Panc1 (cell line): Measurements from ENCODE around the gene SIPA1L2. TPM values are rescaled to one million over a fixed set of nuclear protein-coding genes. Genes with fewer than 3 reads are reported as not detected.
"Not testable (repeated sequence)": the region's sequence is repeated elsewhere in the genome, so short reads cannot be mapped to it uniquely, and the experiment has no call there.

Source experiments
- ATAC-seq: fragments of 200-7000 bp; cut with Tn5 transposase; 2 replicates; pipeline ENCODE4 v1.9.1; 2020; ENCODE audit warnings: mild to moderate bottlenecking, moderate library complexity
- BruUV-seq: library from RNA; stranded (reverse); fragments of 400-500 nt; replicated peaks from 2 replicates; lab custom pipeline; 2021; lab: Mats Ljungman, UMichigan
- CTCF ChIA-PET: fragments of 300-600 bp; sonication (Branson Sonifier 250); formaldehyde crosslinking; loops from one replicate; lab custom pipeline; 2022; ENCODE audit warnings: antibody characterized with exemption; lab: Charles Lee
- POLR2A ChIA-PET: fragments of 300-600 bp; sonication (Branson Sonifier 250); formaldehyde crosslinking; loops from one replicate; lab custom pipeline; 2022; ENCODE audit warnings: antibody characterized with exemption; lab: Charles Lee
- DNase-seq: peaks from one replicate; pipeline ENCODE4 v3.0.0-alpha.2; 2010; ENCODE audit warnings: low read depth, low spot score
- H3K27ac ChIP-seq: 2 replicates; pipeline ENCODE4 v1.5.1; 2011; ENCODE audit warnings: mild to moderate bottlenecking, low read length, inconsistent platforms
- H3K27me3 ChIP-seq: fragments of 200-500 bp; sonication (Bioruptor generic); 2 replicates; pipeline ENCODE4 v1.6.0; 2014; ENCODE audit warnings: low read length, inconsistent platforms; ENCODE audit not compliant: control insufficient read depth, insufficient read depth
- H3K36me3 ChIP-seq: fragments of 200-500 bp; sonication (Bioruptor generic); 2 replicates; pipeline ENCODE4 v1.5.1; 2014; ENCODE audit warnings: inconsistent platforms, mild to moderate bottlenecking, low read length, moderate library complexity; ENCODE audit not compliant: control insufficient read depth, insufficient read depth
- H3K4me1 ChIP-seq: 2 replicates; pipeline ENCODE4 v1.5.1; 2011; ENCODE audit warnings: inconsistent platforms, mild to moderate bottlenecking, low read length, moderate library complexity; ENCODE audit not compliant: control insufficient read depth, insufficient read depth
- H3K4me3 ChIP-seq, 2 experiments: 2 replicates each; pipeline ENCODE4 v1.5.1; 2011 to 2012; ENCODE audit warnings: low read depth in 2 of 2, low read length in 2 of 2, mild to moderate bottlenecking in 2 of 2, inconsistent platforms in 1 of 2, moderate library complexity in 1 of 2
- H3K9me3 ChIP-seq: fragments of 200-500 bp; sonication (Bioruptor generic); 2 replicates; pipeline ENCODE4 v1.5.1; 2014; ENCODE audit warnings: low read depth, mild to moderate bottlenecking, inconsistent platforms, low read length, moderate library complexity; ENCODE audit not compliant: control insufficient read depth, insufficient read depth
- CTCF ChIP-seq: fragments of 450-650 bp; IDR thresholded peaks from 2 replicates; pipeline ENCODE4 v1.5.1; 2017; ENCODE audit warnings: mild to moderate bottlenecking
- POLR2AphosphoS5 ChIP-seq: IDR thresholded peaks from 2 replicates; pipeline ENCODE4 v1.6.1; 2012; ENCODE audit warnings: mild to moderate bottlenecking, low read depth, low read length, moderate library complexity
- TCF7L2 ChIP-seq: IDR thresholded peaks from 2 replicates; pipeline ENCODE4 v1.6.1; 2011; ENCODE audit warnings: mild to moderate bottlenecking, low read depth, low read length, inconsistent platforms
- in situ Hi-C: cut with HindIII; loops from 2 replicates; pipeline ENCODE4 v1.10.0; 2016; ENCODE audit warnings: low sequenced_read_pairs, low pct_unique_long_range_greater_than_20kb
- intact Hi-C: fragments of 100-400 bp; cut with micrococcal nuclease; formaldehyde crosslinking; loops from one replicate; pipeline ENCODE4 v1.10.0; 2022; ENCODE audit not compliant: unreplicated experiment
- total RNA-seq: library from RNA; stranded (reverse); gene quantifications from one replicate; pipeline ENCODE4 v1.2.1, GENCODE V29; 2021; ENCODE audit not compliant: unreplicated experiment

The SIPA1L2 gene
- total RNA-seq, 1 experiment from 2014 or later: 5.2 TPM

DNA sequence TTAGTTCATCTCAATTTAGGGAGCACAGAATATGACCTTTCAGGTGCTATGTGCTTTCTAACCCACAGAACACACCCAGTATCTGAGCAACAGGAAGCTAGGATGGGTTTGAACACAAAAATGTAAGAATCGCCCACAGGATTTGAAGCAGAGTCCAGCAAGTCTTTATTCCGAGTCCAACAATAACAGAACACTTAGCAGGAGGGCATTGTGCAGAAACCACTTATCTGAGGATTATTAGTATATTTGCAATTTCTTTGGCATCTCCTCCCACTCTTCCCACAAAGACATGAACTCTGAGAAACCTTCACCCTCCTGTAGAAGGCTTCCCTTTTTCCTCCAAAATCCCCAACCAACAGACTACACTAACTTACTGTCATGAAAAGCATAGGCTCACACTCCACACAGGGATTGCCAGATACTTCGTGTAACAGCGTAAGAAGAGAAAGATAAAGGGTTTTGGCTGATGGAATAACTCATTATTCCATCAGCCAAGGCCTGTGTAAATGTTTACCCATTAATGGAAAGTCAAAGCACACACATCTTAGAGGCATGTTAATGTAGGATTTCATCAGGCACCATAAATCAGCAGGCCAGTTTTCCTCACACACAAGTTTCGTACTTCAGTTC is 16.1 kb downstream of the SIPA1L2 start:
- H3K4me3 ChIP-seq: no peak overlapping the region
- peak overlapping the region; percentile 59; the same call in 1 of the 2 replicates for H3K27ac ChIP-seq
- ChIA-PET CTCF (no interaction called here), POLR2A (no interaction called here)
- no peaks in the 10 kb centered on the region for H3K36me3 ChIP-seq
- BruUV-seq: no TSS peak
- intact Hi-C loops: no loop called here
- TF ChIP-seq TCF7L2 (peak; percentile 78), CTCF (no peak)
- no peaks in the 10 kb centered on the region for H3K9me3 ChIP-seq
- H3K4me1 ChIP-seq: peaks cover 2% of the 10 kb centered on the region
- no peak for ATAC-seq
- H3K27me3 ChIP-seq: no peaks in the 10 kb centered on the region
- in situ Hi-C loops: no loop called here
- no peak for DNase-seq

DNA sequence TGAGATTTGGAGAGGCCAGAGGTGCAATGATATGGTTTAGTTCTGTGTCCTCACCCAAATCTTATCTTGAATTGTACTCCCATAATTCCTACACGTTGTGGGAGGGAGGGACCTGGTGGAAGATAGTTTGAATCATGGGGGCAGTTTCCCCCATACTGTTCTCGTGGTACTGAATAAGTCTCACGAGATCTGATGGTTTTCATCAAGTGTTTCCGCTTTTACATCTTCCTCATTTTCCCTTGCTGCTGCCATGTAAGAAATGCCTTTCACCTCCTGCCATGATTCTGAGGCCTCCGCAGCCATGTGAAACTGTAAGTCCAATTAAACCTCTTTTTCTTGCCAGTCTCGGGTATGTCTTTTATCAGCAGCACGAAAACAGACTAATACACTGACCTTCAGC is 17.1 kb downstream of the SIPA1L2 start:
- POLR2A ChIA-PET, BruUV-seq, intact Hi-C loops, H3K4me1 ChIP-seq, H3K27ac ChIP-seq, H3K9me3 ChIP-seq, H3K4me3 ChIP-seq, H3K27me3 ChIP-seq, ATAC-seq, H3K36me3 ChIP-seq, in situ Hi-C loops, CTCF ChIA-PET, DNase-seq: not testable (repeated sequence)

DNA sequence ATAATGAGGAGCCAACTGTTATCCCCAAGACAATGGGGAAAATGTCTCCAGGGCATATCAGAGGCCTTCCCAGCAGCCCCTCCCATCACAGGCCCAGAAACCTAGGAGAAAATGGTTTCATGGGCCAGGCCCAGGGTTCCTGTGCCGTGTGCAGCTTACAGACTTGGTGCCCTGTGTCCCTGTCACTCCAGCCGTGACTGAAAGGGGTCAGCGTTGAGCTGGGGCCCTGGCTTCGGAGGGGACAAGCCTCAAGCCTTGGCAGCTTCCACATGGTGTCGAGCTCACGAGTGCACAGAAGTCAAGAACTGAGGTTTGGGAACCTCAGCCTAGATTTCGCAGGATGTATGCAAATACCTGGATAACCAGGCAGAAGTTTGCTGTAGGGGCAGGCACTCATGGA is 18.1 kb downstream of the SIPA1L2 start:
- no peak for TF ChIP-seq TCF7L2
- no peak for TF ChIP-seq POLR2AphosphoS5
- TF ChIP-seq CTCF: peak; percentile 22; the same call in 1 of the 2 replicates
- DNase-seq (no peak), ATAC-seq (no peak)
- Histone ChIP-seq H3K9me3 (no peaks in the 10 kb centered on the region), H3K4me1 (no peaks in the 10 kb centered on the region; the same call in 1 of the 2 replicates), H3K36me3 (no peaks in the 10 kb centered on the region), H3K27ac (no peak overlapping the region), H3K27me3 (no peaks in the 10 kb centered on the region), H3K4me3 (no peak overlapping the region)
- no TSS peak for BruUV-seq
- POLR2A ChIA-PET: no interaction called here
- CTCF ChIA-PET: no interaction called here
- intact Hi-C loops: no loop called here
- in situ Hi-C loops: no loop called here
